ENCODE results near the gene ASTE1. TPM values are rescaled to one million over a fixed set of nuclear protein-coding genes. Genes with fewer than 3 reads are reported as not detected.

The ASTE1 gene
- total RNA-seq, 1 experiment from 2014 or later = 9.7 TPM

- Histone ChIP-seq H3K56ac (ENCODE audit: insufficient read length, low read depth, low read length) (no peak overlapping the region), H4K91ac (ENCODE audit: insufficient read length, low read depth, low read length) (no peak overlapping the region), H2BK120ac (ENCODE audit: low read depth, low read length, poor library complexity, severe bottlenecking) (no peak overlapping the region), H4K20me1 (ENCODE audit: control insufficient read depth, insufficient read depth, insufficient read length) (no peaks in the 10 kb centered on the region), H3K23me2 (ENCODE audit: insufficient read length, low read depth, low read length, poor library complexity, severe bottlenecking) (peaks cover 3% of the 10 kb centered on the region), H3K9ac (ENCODE audit: extremely low read depth, insufficient read length, low read length) (no peak overlapping the region), H3K14ac (ENCODE audit: insufficient read depth, low read length) (no peak overlapping the region), H4K5ac (ENCODE audit: insufficient read length, low read depth, low read length) (no peak overlapping the region), H3K18ac (ENCODE audit: insufficient read length, low read depth, low read length) (no peak overlapping the region), H4K8ac (replicated peaks; ENCODE audit: insufficient read length, low read depth, low read length) (no peak overlapping the region), H3K4ac (ENCODE audit: low read depth, low read length) (no peak overlapping the region), H2AFZ (ENCODE audit: low read length) (no peak overlapping the region), H3K79me2 (ENCODE audit: insufficient read depth, low read length) (no peaks in the 10 kb centered on the region), H2BK12ac (ENCODE audit: insufficient read length, low read depth, low read length) (no peak overlapping the region), H3K79me1 (ENCODE audit: insufficient read depth, low read depth, low read length, poor library complexity, severe bottlenecking) (no peaks in the 10 kb centered on the region), H3K27ac (ENCODE audit: insufficient read length, low read depth, low read length) (no peak overlapping the region), H2AK5ac (ENCODE audit: insufficient read length, low read length) (no peak overlapping the region), H2BK5ac (ENCODE audit: insufficient read length, low read length) (no peak overlapping the region), H2BK20ac (ENCODE audit: low read depth, low read length, poor library complexity, severe bottlenecking) (no peak overlapping the region), H3K27me3 (ENCODE audit: insufficient read depth, low read length) (no peaks in the 10 kb centered on the region), H2BK15ac (ENCODE audit: low read depth, low read length) (no peak overlapping the region), H3K4me1 (ENCODE audit: insufficient read depth, low read length) (no peaks in the 10 kb centered on the region), H3K9me3 (ENCODE audit: control insufficient read depth, low read depth, low read length) (no peaks in the 10 kb centered on the region), H3K4me2 (ENCODE audit: insufficient read depth, insufficient read length, low read length) (peak overlapping the region; percentile 39), H3K23ac (ENCODE audit: insufficient read length, low read depth, low read length) (no peak overlapping the region), H3T11ph (ENCODE audit: low read length) (no peak overlapping the region)
- H3K4me3 Mint-ChIP-seq = peak overlapping the region; percentile 83 to 84
- TF ChIP-seq CTCF (conservative IDR thresholded peaks at IDR 0.05) = no peak
- H3K9me3 Mint-ChIP-seq = no peaks in the 10 kb centered on the region
- peaks cover 18 to 20% of the 10 kb centered on the region in 2 experiments for H3K4me1 Mint-ChIP-seq
- no peak for DNase-seq
- no peaks in the 10 kb centered on the region for H3K27me3 Mint-ChIP-seq (ENCODE audit: low read depth)
- H3K36me3 Mint-ChIP-seq (ENCODE audit: insufficient read depth in 1 of 3, low read depth in 3 of 3) = peaks cover 4 to 16% (median 14%) of the 10 kb centered on the region in 3 experiments; a peak in 6 of 7 replicates
- no peak overlapping the region for H3K27ac Mint-ChIP-seq
- no CpG with 5 or more reads among the region's 1 CpG for WGBS (ENCODE audit: extremely low coverage, insufficient read length, low lambda C conversion rate)
Observed at GRCh38 chr3:131025539-131025938, 1.1 kb downstream of the ASTE1 start.
